ENCODE measurements around the gene RAPGEF5.

Gene RAPGEF5

GRCh38 chr7:22358820-22359697 is 2.1 kb upstream of the RAPGEF5 start:
- TF ChIP-seq CTCF (IDR thresholded peaks at IDR 0.05; ENCODE audit: low read depth, low read length), result no peak
- H3K4me3 ChIP-seq (replicated peaks in 1 of 2; ENCODE audit: low read depth in 2 of 2, low read length in 2 of 2), result no peak overlapping the region
- no peak for DNase-seq (ENCODE audit: low read depth in 2 of 2)

GRCh38 chr7:22357311-22358175 is 589 bp upstream of the RAPGEF5 start:
- TF ChIP-seq CTCF (IDR thresholded peaks at IDR 0.05; ENCODE audit: low read depth, low read length), result no peak
- H3K4me3 ChIP-seq (replicated peaks in 1 of 2; ENCODE audit: low read depth in 2 of 2, low read length in 2 of 2), result no peak overlapping the region
- peak; percentile 1 to 2 for DNase-seq (ENCODE audit: low read depth in 2 of 2)

GRCh38 chr7:22356010-22356691 is 803 bp downstream of the RAPGEF5 start:
- no peak for TF ChIP-seq CTCF (IDR thresholded peaks at IDR 0.05; ENCODE audit: low read depth, low read length)
- H3K4me3 ChIP-seq (replicated peaks in 1 of 2; ENCODE audit: low read depth in 2 of 2, low read length in 2 of 2), result peak overlapping the region in 1 of 2 donors; percentile 35
- DNase-seq (ENCODE audit: low read depth in 2 of 2), result no peak

- no peak overlapping the region for H3K4me3 ChIP-seq (replicated peaks in 1 of 2; ENCODE audit: low read depth in 2 of 2, low read length in 2 of 2)
- no peak for DNase-seq (ENCODE audit: low read depth in 2 of 2)
- no peak for TF ChIP-seq CTCF (IDR thresholded peaks at IDR 0.05; ENCODE audit: low read depth, low read length)
These were observed 1.3 kb downstream of the RAPGEF5 start for GRCh38 chr7:22355620-22356009.

GRCh38 chr7:22354462-22354861 is 2.5 kb downstream of the RAPGEF5 start:
- no peak overlapping the region for H3K4me3 ChIP-seq (replicated peaks in 1 of 2; ENCODE audit: low read depth in 2 of 2, low read length in 2 of 2)
- no peak for TF ChIP-seq CTCF (IDR thresholded peaks at IDR 0.05; ENCODE audit: low read depth, low read length)
- DNase-seq (ENCODE audit: low read depth in 2 of 2), result no peak

GRCh38 chr7:22352887-22353286 is 4.1 kb downstream of the RAPGEF5 start:
- H3K4me3 ChIP-seq (replicated peaks in 1 of 2; ENCODE audit: low read depth in 2 of 2, low read length in 2 of 2), result no peak overlapping the region
- no peak for TF ChIP-seq CTCF (IDR thresholded peaks at IDR 0.05; ENCODE audit: low read depth, low read length)

More at GRCh38 chr7:22352887-22353286, 4.1 kb downstream of the RAPGEF5 start:
- no peak for DNase-seq (ENCODE audit: low read depth in 2 of 2)
